ENCODE data around the gene MT3. TPM values are rescaled to one million over a fixed set of nuclear protein-coding genes. Genes with fewer than 3 reads are reported as not detected.

The MT3 gene
- total and polyA plus RNA-seq, 2 of the 8 experiments (the other 6 are each of a cell fraction or from before 2014, with no cell fraction given) = 0.17 TPM; not detected in 1

- TF ChIP-seq CHD7 (IDR thresholded peaks at IDR 0.05; ENCODE audit: insufficient replicate concordance, low read length) (no peak), RNF2 (IDR thresholded peaks at IDR 0.05; ENCODE audit: borderline replicate concordance, low read depth, low read length, missing control alignments, poor library complexity, severe bottlenecking) (peak; percentile 46), RAD21 (IDR thresholded peaks at IDR 0.05 in 1 of 2, conservative IDR thresholded peaks at IDR 0.05 in 1 of 2; ENCODE audit: low read depth in 2 of 2, low read length in 2 of 2) (no peak), TCF12 (IDR thresholded peaks at IDR 0.05; ENCODE audit: low read depth, low read length) (no peak)
Observed at GRCh38 chr16:56626685-56627084, 37.4 kb downstream of the MT3 start (continued).

All from H1 (cell line).